H9 (cell line): Measurements from ENCODE around the gene PARP12. TPM values are rescaled to one million over a fixed set of nuclear protein-coding genes. Genes with fewer than 3 reads are reported as not detected.

Experiments
- DNase-seq: peaks from one replicate; pipeline ENCODE4 v3.0.0-alpha.2; 2017
- H2AFZ ChIP-seq: one replicate; pipeline ENCODE4 v1.6.1; 2013; ENCODE audit warnings: mild to moderate bottlenecking, low read length, control low read depth, moderate library complexity
- H2AK5ac ChIP-seq: 2 replicates; pipeline ENCODE4 v1.6.1; 2013; ENCODE audit warnings: low read length, control low read depth, mixed read lengths; ENCODE audit not compliant: insufficient read length
- H2BK120ac ChIP-seq: one replicate; pipeline ENCODE4 v1.6.1; 2013; ENCODE audit warnings: low read depth, mild to moderate bottlenecking, low read length, control low read depth, inconsistent platforms; ENCODE audit not compliant: poor library complexity, severe bottlenecking
- H2BK12ac ChIP-seq: 2 replicates; pipeline ENCODE4 v1.6.1; 2013; ENCODE audit warnings: low read length, control low read depth, mixed read lengths, low read depth; ENCODE audit not compliant: insufficient read length
- H2BK15ac ChIP-seq: 2 replicates; pipeline ENCODE4 v1.6.1; 2013; ENCODE audit warnings: low read depth, low read length, control low read depth
- H2BK20ac ChIP-seq: one replicate; pipeline ENCODE4 v1.6.1; 2013; ENCODE audit warnings: low read depth, mild to moderate bottlenecking, low read length, control low read depth, inconsistent platforms; ENCODE audit not compliant: poor library complexity, severe bottlenecking
- H2BK5ac ChIP-seq: 2 replicates; pipeline ENCODE4 v1.6.1; 2013; ENCODE audit warnings: low read length, control low read depth, mixed read lengths; ENCODE audit not compliant: insufficient read length
- H3K14ac ChIP-seq: 2 replicates; pipeline ENCODE4 v1.6.1; 2013; ENCODE audit warnings: low read length, control low read depth; ENCODE audit not compliant: insufficient read depth
- H3K18ac ChIP-seq: 2 replicates; pipeline ENCODE4 v1.6.1; 2013; ENCODE audit warnings: low read depth, mild to moderate bottlenecking, mixed read lengths, low read length, control low read depth; ENCODE audit not compliant: insufficient read length
- H3K23ac ChIP-seq: 2 replicates; pipeline ENCODE4 v1.6.1; 2013; ENCODE audit warnings: low read length, control low read depth, mixed read lengths, low read depth; ENCODE audit not compliant: insufficient read length
- H3K23me2 ChIP-seq: 2 replicates; pipeline ENCODE4 v1.6.1; 2013; ENCODE audit warnings: low read depth, mild to moderate bottlenecking, mixed read lengths, low read length, control low read depth; ENCODE audit not compliant: insufficient read length, poor library complexity, severe bottlenecking
- H3K27ac ChIP-seq: 2 replicates; pipeline ENCODE4 v1.5.1; 2013; ENCODE audit warnings: low read length, control low read depth, mixed read lengths, low read depth; ENCODE audit not compliant: insufficient read length
- H3K27me3 ChIP-seq: 2 replicates; pipeline ENCODE4 v1.6.1; 2013; ENCODE audit warnings: low read length, control low read depth, inconsistent platforms; ENCODE audit not compliant: insufficient read depth
- H3K4ac ChIP-seq: 2 replicates; pipeline ENCODE4 v1.6.1; 2013; ENCODE audit warnings: low read depth, mild to moderate bottlenecking, control low read depth, inconsistent platforms, low read length, moderate library complexity
- H3K4me1 ChIP-seq: 2 replicates; pipeline ENCODE4 v1.6.1; 2013; ENCODE audit warnings: low read length, control low read depth, inconsistent platforms; ENCODE audit not compliant: insufficient read depth
- H3K4me2 ChIP-seq: 2 replicates; pipeline ENCODE4 v1.6.1; 2013; ENCODE audit warnings: low read length, control low read depth, mixed read lengths; ENCODE audit not compliant: insufficient read length, insufficient read depth
- H3K56ac ChIP-seq: 2 replicates; pipeline ENCODE4 v1.6.1; 2013; ENCODE audit warnings: low read depth, mild to moderate bottlenecking, mixed read lengths, low read length, control low read depth; ENCODE audit not compliant: insufficient read length
- H3K79me1 ChIP-seq: 2 replicates; pipeline ENCODE4 v1.6.1; 2013; ENCODE audit warnings: low read depth, mild to moderate bottlenecking, moderate library complexity, low read length, control low read depth, inconsistent platforms; ENCODE audit not compliant: insufficient read depth, poor library complexity, severe bottlenecking
- H3K79me2 ChIP-seq: 2 replicates; pipeline ENCODE4 v1.6.1; 2013; ENCODE audit warnings: low read length, control low read depth, inconsistent platforms; ENCODE audit not compliant: insufficient read depth
- H3K9ac ChIP-seq: 2 replicates; pipeline ENCODE4 v1.6.1; 2013; ENCODE audit warnings: low read length, control low read depth, mixed read lengths; ENCODE audit not compliant: insufficient read length; ENCODE audit errors: extremely low read depth
- H3K9me3 ChIP-seq: one replicate; pipeline ENCODE4 v1.6.1; 2013; ENCODE audit warnings: low read depth, low read length, inconsistent platforms; ENCODE audit not compliant: control insufficient read depth
- H3T11ph ChIP-seq: one replicate; pipeline ENCODE4 v1.6.1; 2013; ENCODE audit warnings: mild to moderate bottlenecking, low read length, control low read depth, inconsistent platforms
- H4K20me1 ChIP-seq: one replicate; pipeline ENCODE4 v1.6.1; 2013; ENCODE audit not compliant: control insufficient read depth, insufficient read length, insufficient read depth
- H4K5ac ChIP-seq: 2 replicates; pipeline ENCODE4 v1.6.1; 2013; ENCODE audit warnings: low read depth, mild to moderate bottlenecking, mixed read lengths, low read length, control low read depth; ENCODE audit not compliant: insufficient read length
- H4K8ac ChIP-seq: replicated peaks from 2 replicates; pipeline ENCODE4 v1.6.1; 2013; ENCODE audit warnings: low read length, control low read depth, mixed read lengths, low read depth; ENCODE audit not compliant: insufficient read length
- H4K91ac ChIP-seq: 2 replicates; pipeline ENCODE4 v1.6.1; 2013; ENCODE audit warnings: low read depth, mild to moderate bottlenecking, moderate library complexity, mixed read lengths, low read length, control low read depth; ENCODE audit not compliant: insufficient read length
- H3K27ac Mint-ChIP-seq, 3 experiments: 2 replicates in 2 of 3; 3 replicates in 1 of 3; pipeline ENCODE4 v1.8.0; 2020 to 2021; ENCODE audit warnings: mixed read lengths in 3 of 3, mild to moderate bottlenecking in 1 of 3, moderate library complexity in 1 of 3
- H3K27me3 Mint-ChIP-seq: 2 replicates; pipeline ENCODE4 v1.8.0; 2021; ENCODE audit warnings: low read depth, mild to moderate bottlenecking, moderate library complexity, mixed read lengths
- H3K36me3 Mint-ChIP-seq, 3 experiments: 2 replicates in 2 of 3; 3 replicates in 1 of 3; pipeline ENCODE4 v1.8.0; 2020 to 2021; ENCODE audit warnings: low read depth in 3 of 3, mixed read lengths in 3 of 3; ENCODE audit not compliant: insufficient read depth in 1 of 3
- H3K4me1 Mint-ChIP-seq, 2 experiments: 2 replicates each; pipeline ENCODE4 v1.8.0; 2020; ENCODE audit warnings: mixed read lengths in 2 of 2
- H3K4me3 Mint-ChIP-seq, 2 experiments: 2 replicates in 1 of 2; 3 replicates in 1 of 2; pipeline ENCODE4 v1.8.0; 2020 to 2021; ENCODE audit warnings: mild to moderate bottlenecking in 2 of 2, mixed read lengths in 2 of 2, moderate library complexity in 1 of 2
- H3K9me3 Mint-ChIP-seq, 2 experiments: 2 replicates in 1 of 2; 3 replicates in 1 of 2; pipeline ENCODE4 v1.8.0; 2020; ENCODE audit warnings: mild to moderate bottlenecking in 2 of 2, mixed read lengths in 2 of 2, moderate library complexity in 1 of 2
- WGBS: extraction: QIAGEN DNeasy Blood & Tissue Kit; methylation state at CpG from one replicate; pipeline ENCODE4 v1.1.7; 2013; ENCODE audit warnings: missing lambda C conversion rate, low lambda C conversion rate, mixed read lengths; ENCODE audit not compliant: insufficient read length; ENCODE audit errors: extremely low coverage; 5-methylcytosine and 5-hydroxymethylcytosine counted together
- total RNA-seq: library from RNA; stranded (reverse); gene quantifications from 2 replicates; pipeline ENCODE4 v1.2.1, GENCODE V29; 2021
- TF ChIP-seq, protein P1 (sequence below): fragments of 200-600 bp; sonication (generic); conservative IDR thresholded peaks from 3 replicates; pipeline ENCODE4 v1.8.0; 2021; ENCODE audit warnings: antibody characterized with exemption, mild to moderate bottlenecking

PARP12 gene
- total RNA-seq, 1 experiment from 2014 or later, result 11.8 TPM

DNA sequence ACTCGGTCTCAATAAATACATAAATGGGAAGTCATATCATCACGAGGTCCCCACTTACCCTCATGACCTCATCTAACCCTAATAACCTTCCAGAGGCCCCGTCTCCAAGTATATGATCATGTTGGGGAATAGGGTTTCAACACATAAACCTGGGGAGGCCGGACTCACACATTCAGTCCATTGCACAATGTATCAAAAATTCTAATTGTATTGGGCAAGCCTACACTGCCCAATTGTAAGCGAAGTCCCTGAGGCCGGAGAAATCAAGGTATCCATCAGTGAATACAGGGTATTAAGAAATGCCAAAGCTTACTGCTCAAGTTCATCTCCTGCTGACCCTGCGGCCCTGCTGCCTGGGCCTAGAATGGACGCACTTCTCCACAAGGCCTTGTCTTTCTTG, 69.6 kb downstream of the PARP12 start:
- peaks cover 10 to 13% of the 10 kb centered on the region in 2 experiments for H3K4me1 Mint-ChIP-seq

More for the DNA sequence above, 69.6 kb downstream of the PARP12 start:
- Histone ChIP-seq H3K79me2 (no peaks in the 10 kb centered on the region), H3K27me3 (no peaks in the 10 kb centered on the region; the same call in 1 of the 2 replicates), H3T11ph (no peak overlapping the region), H2BK20ac (no peak overlapping the region), H2BK15ac (no peak overlapping the region), H3K4me2 (no peak overlapping the region), H3K9ac (no peak overlapping the region), H3K79me1 (no peaks in the 10 kb centered on the region), H3K4ac (no peak overlapping the region), H3K18ac (no peak overlapping the region), H2AK5ac (no peak overlapping the region), H3K23ac (no peak overlapping the region), H2BK5ac (no peak overlapping the region), H3K4me1 (no peaks in the 10 kb centered on the region), H4K91ac (no peak overlapping the region), H3K56ac (no peak overlapping the region), H2BK12ac (no peak overlapping the region), H4K20me1 (no peaks in the 10 kb centered on the region), H4K5ac (no peak overlapping the region), H4K8ac (no peak overlapping the region), H3K14ac (no peak overlapping the region), H3K9me3 (no peaks in the 10 kb centered on the region), H3K27ac (no peak overlapping the region), H2BK120ac (no peak overlapping the region), H2AFZ (no peak overlapping the region), H3K23me2 (no peaks in the 10 kb centered on the region)
- Mint-ChIP-seq H3K4me3 (no peak overlapping the region), H3K9me3 (no peaks in the 10 kb centered on the region), H3K36me3 (no peaks in the 10 kb centered on the region), H3K27me3 (peaks cover 6% of the 10 kb centered on the region; the same call in 1 of the 2 replicates), H3K27ac (no peak overlapping the region)
- DNase-seq, result no peak
- TF ChIP-seq, protein P1, sequence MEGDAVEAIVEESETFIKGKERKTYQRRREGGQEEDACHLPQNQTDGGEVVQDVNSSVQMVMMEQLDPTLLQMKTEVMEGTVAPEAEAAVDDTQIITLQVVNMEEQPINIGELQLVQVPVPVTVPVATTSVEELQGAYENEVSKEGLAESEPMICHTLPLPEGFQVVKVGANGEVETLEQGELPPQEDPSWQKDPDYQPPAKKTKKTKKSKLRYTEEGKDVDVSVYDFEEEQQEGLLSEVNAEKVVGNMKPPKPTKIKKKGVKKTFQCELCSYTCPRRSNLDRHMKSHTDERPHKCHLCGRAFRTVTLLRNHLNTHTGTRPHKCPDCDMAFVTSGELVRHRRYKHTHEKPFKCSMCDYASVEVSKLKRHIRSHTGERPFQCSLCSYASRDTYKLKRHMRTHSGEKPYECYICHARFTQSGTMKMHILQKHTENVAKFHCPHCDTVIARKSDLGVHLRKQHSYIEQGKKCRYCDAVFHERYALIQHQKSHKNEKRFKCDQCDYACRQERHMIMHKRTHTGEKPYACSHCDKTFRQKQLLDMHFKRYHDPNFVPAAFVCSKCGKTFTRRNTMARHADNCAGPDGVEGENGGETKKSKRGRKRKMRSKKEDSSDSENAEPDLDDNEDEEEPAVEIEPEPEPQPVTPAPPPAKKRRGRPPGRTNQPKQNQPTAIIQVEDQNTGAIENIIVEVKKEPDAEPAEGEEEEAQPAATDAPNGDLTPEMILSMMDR, result no peak
- no CpG with 5 or more reads among the region's 8 CpGs for WGBS
